A673 (cell line): ENCODE results near the gene ANGPTL2.

Experiments
- CTCF ChIP-seq: fragments of 300-800, 200-600 bp; sonication (generic); conservative IDR thresholded peaks from 2 replicates; pipeline ENCODE4 v1.5.1; 2017; ENCODE audit warnings: low read depth, mild to moderate bottlenecking, antibody characterized with exemption, low read length, moderate library complexity, mixed read lengths
- EZH2 ChIP-seq: fragments of 200-600 bp; sonication (generic); IDR thresholded peaks from 2 replicates; pipeline ENCODE4 v1.6.1; 2017; ENCODE audit warnings: borderline replicate concordance, low read depth, mild to moderate bottlenecking, mixed read lengths, antibody characterized with exemption, low read length; ENCODE audit not compliant: poor library complexity, severe bottlenecking

- TF ChIP-seq CTCF = no peak
- no peak for TF ChIP-seq EZH2
These were observed 77.3 kb downstream of the ANGPTL2 start for GRCh38 chr9:127045148-127045547.
